ENCODE measurements around the gene ATP5PD.
"Not testable (repeated sequence)": the region's sequence is repeated elsewhere in the genome, so short reads cannot be mapped to it uniquely, and the experiment has no call there.

GRCh38 chr17:75045946-75046406 lies 793 bp downstream of the ATP5PD start:
- not testable (repeated sequence) for TF ChIP-seq CTCF, POLR2A, EP300, POLR2AphosphoS5 (IDR thresholded peaks at IDR 0.05)
